Measurements from ENCODE around the gene SVBP. TPM values are rescaled to one million over a fixed set of nuclear protein-coding genes. Genes with fewer than 3 reads are reported as not detected.

The SVBP gene
- polyA plus RNA-seq, 3 donors = 19.5 to 56.1 (median 54.3) TPM

DNA sequence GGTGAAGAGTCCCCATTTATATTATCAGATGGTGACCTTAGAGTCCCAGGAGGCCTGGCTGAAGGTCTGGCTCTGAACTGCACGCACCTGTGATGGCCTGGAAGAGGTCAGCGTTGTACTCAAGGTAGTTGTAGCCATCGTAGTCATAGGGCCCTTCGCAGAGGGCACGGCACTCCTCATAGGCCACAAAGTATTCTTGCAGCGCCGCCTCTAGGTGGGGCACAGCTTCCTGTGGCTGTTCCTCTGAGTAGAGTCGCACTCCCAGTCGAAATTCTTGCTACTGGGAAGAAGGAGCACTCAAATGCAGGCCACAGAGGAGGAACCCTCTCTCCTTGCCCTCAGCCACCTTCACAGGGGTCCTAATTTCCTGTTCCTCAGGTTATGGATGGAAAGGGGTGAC, 58.1 kb downstream of the SVBP start:
- intact Hi-C loops (cut with micrococcal nuclease) = loop anchor here (5.0 kb wide), 1 partner anchor 182 kb away; no protein-coding TSS in a partner anchor

DNA sequence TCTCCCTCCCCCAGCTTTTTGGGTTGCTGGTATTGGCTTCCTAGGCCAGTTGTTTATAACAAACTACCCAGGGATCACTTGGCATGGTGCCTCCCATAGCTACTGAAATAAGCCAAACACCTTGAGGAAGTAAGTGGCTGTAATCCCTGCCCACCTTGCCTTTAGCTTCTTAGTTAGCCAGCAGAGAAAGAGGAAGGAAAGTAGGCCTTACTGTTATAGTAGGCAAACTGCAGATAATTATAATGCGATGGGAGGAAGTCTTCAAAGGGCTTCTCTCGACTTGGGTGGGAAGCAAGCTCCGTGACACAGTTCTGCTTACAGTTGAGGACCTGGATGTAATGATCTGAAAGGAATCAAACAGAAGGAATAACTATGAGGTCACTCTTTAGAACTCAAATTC, 58.6 kb downstream of the SVBP start:
- H3K4me3 Mint-ChIP-seq = no peak overlapping the region
- no peak overlapping the region for H3K9ac ChIP-seq (ENCODE audit: insufficient read depth, low read length, poor library complexity, severe bottlenecking)
- H3K27me3 ChIP-seq (ENCODE audit: control insufficient read depth in 2 of 2, insufficient read depth in 2 of 2, low read length in 2 of 2) = no peaks in the 10 kb centered on the region
- TF ChIP-seq, protein P1, sequence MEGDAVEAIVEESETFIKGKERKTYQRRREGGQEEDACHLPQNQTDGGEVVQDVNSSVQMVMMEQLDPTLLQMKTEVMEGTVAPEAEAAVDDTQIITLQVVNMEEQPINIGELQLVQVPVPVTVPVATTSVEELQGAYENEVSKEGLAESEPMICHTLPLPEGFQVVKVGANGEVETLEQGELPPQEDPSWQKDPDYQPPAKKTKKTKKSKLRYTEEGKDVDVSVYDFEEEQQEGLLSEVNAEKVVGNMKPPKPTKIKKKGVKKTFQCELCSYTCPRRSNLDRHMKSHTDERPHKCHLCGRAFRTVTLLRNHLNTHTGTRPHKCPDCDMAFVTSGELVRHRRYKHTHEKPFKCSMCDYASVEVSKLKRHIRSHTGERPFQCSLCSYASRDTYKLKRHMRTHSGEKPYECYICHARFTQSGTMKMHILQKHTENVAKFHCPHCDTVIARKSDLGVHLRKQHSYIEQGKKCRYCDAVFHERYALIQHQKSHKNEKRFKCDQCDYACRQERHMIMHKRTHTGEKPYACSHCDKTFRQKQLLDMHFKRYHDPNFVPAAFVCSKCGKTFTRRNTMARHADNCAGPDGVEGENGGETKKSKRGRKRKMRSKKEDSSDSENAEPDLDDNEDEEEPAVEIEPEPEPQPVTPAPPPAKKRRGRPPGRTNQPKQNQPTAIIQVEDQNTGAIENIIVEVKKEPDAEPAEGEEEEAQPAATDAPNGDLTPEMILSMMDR (IDR thresholded peaks at IDR 0.05) = no peak
- H3K9me3 Mint-ChIP-seq = no peaks in the 10 kb centered on the region
- intact Hi-C loops (cut with micrococcal nuclease) = loop anchor here (5.0 kb wide), 1 partner anchor 181 kb away; no protein-coding TSS in a partner anchor
- peaks cover 8% of the 10 kb centered on the region for H3K4me1 Mint-ChIP-seq
- peaks cover 9% of the 10 kb centered on the region for H3K79me2 ChIP-seq (ENCODE audit: insufficient read depth, low read length)
- no peaks in the 10 kb centered on the region for H3K9me3 ChIP-seq (replicated peaks in 1 of 2; ENCODE audit: control insufficient read depth in 1 of 2, insufficient read depth in 1 of 2, low read length in 2 of 2)
- no peaks in the 10 kb centered on the region for H4K20me1 ChIP-seq (ENCODE audit: insufficient read depth, low read length)
- H3K4me1 ChIP-seq (ENCODE audit: control insufficient read depth in 1 of 2, insufficient read depth in 2 of 2, low read length in 2 of 2) = peaks cover 0 to 10% of the 10 kb centered on the region in 2 donors
- no peaks in the 10 kb centered on the region for H3K27me3 Mint-ChIP-seq (ENCODE audit: low read depth in 3 of 3)
- H3K36me3 ChIP-seq (replicated peaks in 1 of 2; ENCODE audit: control insufficient read depth in 1 of 2, insufficient read depth in 2 of 2, low read length in 2 of 2) = peaks cover 64 to 89% of the 10 kb centered on the region in 2 donors
- peak overlapping the region in 4 of 7 donors; percentile 36 to 75 (median 52) for H3K27ac Mint-ChIP-seq
- no peak overlapping the region for H3K4me3 ChIP-seq (replicated peaks in 1 of 3; ENCODE audit: low read depth in 2 of 3, low read length in 3 of 3)
- WGBS (ENCODE audit: insufficient coverage) = 0% methylated on average over 3 of the region's 3 CpGs
- no peak for DNase-seq
- peak overlapping the region in 1 of 2 donors; percentile 69 for H3K27ac ChIP-seq (ENCODE audit: low read depth in 1 of 2, low read length in 2 of 2)
- H3K36me3 Mint-ChIP-seq = peaks cover 62 to 84% of the 10 kb centered on the region in 2 donors
- no peak overlapping the region for H2AFZ ChIP-seq (ENCODE audit: insufficient read depth, low read depth, low read length, poor library complexity, severe bottlenecking)
- no peak overlapping the region for H3K4me2 ChIP-seq (replicated peaks; ENCODE audit: extremely low read depth, low read length, poor library complexity, severe bottlenecking)

More for the DNA sequence above, 58.1 kb downstream of the SVBP start:
- DNase-seq = no peak
- H3K4me1 ChIP-seq (ENCODE audit: control insufficient read depth in 1 of 2, insufficient read depth in 2 of 2, low read length in 2 of 2) = peaks cover 0 to 10% of the 10 kb centered on the region in 2 donors
- Mint-ChIP-seq H3K4me3 (no peak overlapping the region), H3K36me3 (peaks cover 58 to 79% of the 10 kb centered on the region in 2 donors), H3K27me3 (ENCODE audit: low read depth in 3 of 3) (no peaks in the 10 kb centered on the region), H3K27ac (peak overlapping the region in 3 of 7 donors; percentile 36 to 75 (median 54)), H3K4me1 (peaks cover 8% of the 10 kb centered on the region), H3K9me3 (no peaks in the 10 kb centered on the region)
- peaks cover under 1% of the 10 kb centered on the region for H4K20me1 ChIP-seq (ENCODE audit: insufficient read depth, low read length)
- TF ChIP-seq, protein P1 (IDR thresholded peaks at IDR 0.05) = no peak
- 68% methylated on average over 4 of the region's 9 CpGs for WGBS (ENCODE audit: insufficient coverage)
- H3K9me3 ChIP-seq (replicated peaks in 1 of 2; ENCODE audit: control insufficient read depth in 1 of 2, insufficient read depth in 1 of 2, low read length in 2 of 2) = no peaks in the 10 kb centered on the region
- H3K79me2 ChIP-seq (ENCODE audit: insufficient read depth, low read length) = peaks cover 13% of the 10 kb centered on the region
- no peak overlapping the region for H2AFZ ChIP-seq (ENCODE audit: insufficient read depth, low read depth, low read length, poor library complexity, severe bottlenecking)
- peaks cover 61 to 84% of the 10 kb centered on the region in 2 donors for H3K36me3 ChIP-seq (replicated peaks in 1 of 2; ENCODE audit: control insufficient read depth in 1 of 2, insufficient read depth in 2 of 2, low read length in 2 of 2)
- no peak overlapping the region for H3K9ac ChIP-seq (ENCODE audit: insufficient read depth, low read length, poor library complexity, severe bottlenecking)
- H3K4me3 ChIP-seq (replicated peaks in 1 of 3; ENCODE audit: low read depth in 2 of 3, low read length in 3 of 3) = no peak overlapping the region
- H3K27ac ChIP-seq (ENCODE audit: low read depth in 1 of 2, low read length in 2 of 2) = peak overlapping the region in 1 of 2 donors; percentile 69
- no peak overlapping the region for H3K4me2 ChIP-seq (replicated peaks; ENCODE audit: extremely low read depth, low read length, poor library complexity, severe bottlenecking)
- no peaks in the 10 kb centered on the region for H3K27me3 ChIP-seq (ENCODE audit: control insufficient read depth in 2 of 2, insufficient read depth in 2 of 2, low read length in 2 of 2)

All from CD14-positive monocyte (primary cell).